K562 (cell line): ENCODE measurements around the gene MOSPD3. TPM values are rescaled to one million over a fixed set of nuclear protein-coding genes. Genes with fewer than 3 reads are reported as not detected.

ENCODE experiments used
- CBFA2T3 ChIP-seq: fragments of 450-650 bp; IDR thresholded peaks from 2 replicates; pipeline ENCODE4 v1.6.1; 2017
- NFE2 ChIP-seq: IDR thresholded peaks from 2 replicates; pipeline ENCODE4 v1.6.1; 2014; ENCODE audit warnings: antibody characterized with exemption, low read depth
- SIRT6 ChIP-seq: IDR thresholded peaks from one replicate; pipeline ENCODE4 v1.6.1; 2012; ENCODE audit warnings: low read depth, mild to moderate bottlenecking, control low read depth, inconsistent platforms, low read length, moderate library complexity
- STAT5B ChIP-seq: fragments of 250-450 bp; sonication (Bioruptor Pico); IDR thresholded peaks from 2 replicates; pipeline ENCODE4 v1.8.0; 2021; ENCODE audit warnings: mild to moderate bottlenecking, inconsistent platforms
- TRIM25 ChIP-seq: fragments of 450-650 bp; IDR thresholded peaks from 2 replicates; pipeline ENCODE4 v1.7.0; 2016; ENCODE audit warnings: borderline replicate concordance
- ZBTB34 ChIP-seq: fragments of 250-450 bp; sonication (Bioruptor Pico); IDR thresholded peaks from 2 replicates; pipeline ENCODE4 v1.8.0; 2021; ENCODE audit warnings: mild to moderate bottlenecking, moderate library complexity
- ZNF23 ChIP-seq: fragments of 250-450 bp; sonication (Bioruptor Pico); IDR thresholded peaks from 2 replicates; pipeline ENCODE4 v1.4.0; 2020; ENCODE audit warnings: mild to moderate bottlenecking
- ZNF253 ChIP-seq: fragments of 250-450 bp; sonication (Bioruptor Pico); conservative IDR thresholded peaks from 2 replicates; pipeline ENCODE4 v1.6.1; 2021; ENCODE audit warnings: mild to moderate bottlenecking
- ZNF507 ChIP-seq: conservative IDR thresholded peaks from 2 replicates; pipeline ENCODE4 v1.6.1; 2017; ENCODE audit warnings: missing genetic modification characterization, missing compliant biosample characterization
- polyA plus RNA-seq, 8 experiments: library from polyadenylated mRNA; depleted of rRNA in 4 of 8; stranded (reverse) in 5 of 8; unstranded in 3 of 8; fragments of >200 nt; fragmentation: Nextera tagmentation in 2 of 8; fragmentation: Illumina TruSeq in 1 of 8; extraction: Ambion mirVana in 2 of 8; extraction: Trizol in 1 of 8; gene quantifications; 2 replicates each; pipeline versions ENCODE4 v1.2.1 to v1.2.3, GENCODE V29; 2011 to 2014; ENCODE audit warnings: inconsistent platforms in 1 of 8, missing spikeins in 1 of 8
- total RNA-seq, 7 experiments: library from RNA; depleted of rRNA in 6 of 7; stranded (reverse); fragments of >200 nt in 6 of 7; fragmentation: Illumina TruSeq in 2 of 7; extraction: Trizol in 2 of 7; gene quantifications; 2 replicates each; pipeline versions ENCODE4 v1.2.1 to v1.2.3, GENCODE V29; 2011 to 2021; ENCODE audit warnings: low replicate concordance in 1 of 7
- TF ChIP-seq, protein P1 (sequence below): fragments of 150-350 bp; IDR thresholded peaks from 2 replicates; pipeline ENCODE4 v1.6.1; 2014; ENCODE audit warnings: low read depth, mild to moderate bottlenecking, low read length, borderline replicate concordance
- TF ChIP-seq, protein P2 (sequence below): fragments of 450-650 bp; IDR thresholded peaks from 2 replicates; pipeline ENCODE4 v1.6.1; 2018; ENCODE audit not compliant: partially characterized antibody
- TF ChIP-seq, protein P3 (sequence below): fragments of 250-450 bp; sonication (Bioruptor Pico); IDR thresholded peaks from 2 replicates; pipeline ENCODE4 v1.8.0; 2022; ENCODE audit warnings: inconsistent platforms

The MOSPD3 gene
- total and polyA plus RNA-seq, 9 of the 15 experiments (the other 6 are each of a cell fraction or from before 2014, with no cell fraction given) = 1.4 to 32.1 (median 7.3) TPM

DNA sequence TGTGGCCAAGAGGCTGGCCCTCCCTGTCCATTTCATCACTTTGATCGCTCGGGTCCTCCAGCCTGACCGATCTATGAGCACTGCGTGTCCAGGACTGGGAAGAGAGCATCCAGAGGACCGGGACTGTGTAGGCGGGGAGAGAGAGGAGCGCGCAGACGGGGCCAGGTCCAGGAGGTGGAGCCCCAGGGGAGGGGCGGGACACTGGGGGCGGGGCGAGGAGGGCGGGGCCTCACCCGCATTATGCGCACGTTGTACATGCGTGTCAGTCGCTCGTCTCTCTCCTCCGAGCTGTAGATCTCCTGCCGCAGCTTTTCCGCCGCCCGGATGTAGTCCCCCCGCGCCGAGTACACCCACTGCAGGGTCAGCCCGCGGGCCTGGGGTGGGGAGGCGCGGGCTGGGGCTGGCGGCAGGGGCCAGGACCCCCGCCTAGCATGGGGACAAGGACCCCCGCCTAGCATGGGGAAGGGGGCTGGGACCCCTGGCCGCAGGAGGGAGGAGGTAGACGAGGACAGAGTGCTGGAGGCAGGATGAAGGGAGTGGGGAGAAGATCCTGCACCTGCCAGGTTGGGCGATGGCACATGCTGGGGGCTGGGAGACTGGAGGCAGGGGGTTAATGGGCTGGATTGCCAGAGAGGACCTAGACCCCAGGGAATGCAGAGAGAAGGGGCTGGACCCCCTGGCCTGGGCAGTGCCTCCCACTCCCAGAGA is 14.3 kb downstream of the MOSPD3 start (continued):
- TF ChIP-seq, protein P1, sequence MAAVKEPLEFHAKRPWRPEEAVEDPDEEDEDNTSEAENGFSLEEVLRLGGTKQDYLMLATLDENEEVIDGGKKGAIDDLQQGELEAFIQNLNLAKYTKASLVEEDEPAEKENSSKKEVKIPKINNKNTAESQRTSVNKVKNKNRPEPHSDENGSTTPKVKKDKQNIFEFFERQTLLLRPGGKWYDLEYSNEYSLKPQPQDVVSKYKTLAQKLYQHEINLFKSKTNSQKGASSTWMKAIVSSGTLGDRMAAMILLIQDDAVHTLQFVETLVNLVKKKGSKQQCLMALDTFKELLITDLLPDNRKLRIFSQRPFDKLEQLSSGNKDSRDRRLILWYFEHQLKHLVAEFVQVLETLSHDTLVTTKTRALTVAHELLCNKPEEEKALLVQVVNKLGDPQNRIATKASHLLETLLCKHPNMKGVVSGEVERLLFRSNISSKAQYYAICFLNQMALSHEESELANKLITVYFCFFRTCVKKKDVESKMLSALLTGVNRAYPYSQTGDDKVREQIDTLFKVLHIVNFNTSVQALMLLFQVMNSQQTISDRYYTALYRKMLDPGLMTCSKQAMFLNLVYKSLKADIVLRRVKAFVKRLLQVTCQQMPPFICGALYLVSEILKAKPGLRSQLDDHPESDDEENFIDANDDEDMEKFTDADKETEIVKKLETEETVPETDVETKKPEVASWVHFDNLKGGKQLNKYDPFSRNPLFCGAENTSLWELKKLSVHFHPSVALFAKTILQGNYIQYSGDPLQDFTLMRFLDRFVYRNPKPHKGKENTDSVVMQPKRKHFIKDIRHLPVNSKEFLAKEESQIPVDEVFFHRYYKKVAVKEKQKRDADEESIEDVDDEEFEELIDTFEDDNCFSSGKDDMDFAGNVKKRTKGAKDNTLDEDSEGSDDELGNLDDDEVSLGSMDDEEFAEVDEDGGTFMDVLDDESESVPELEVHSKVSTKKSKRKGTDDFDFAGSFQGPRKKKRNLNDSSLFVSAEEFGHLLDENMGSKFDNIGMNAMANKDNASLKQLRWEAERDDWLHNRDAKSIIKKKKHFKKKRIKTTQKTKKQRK = no peak
- no peak for TF ChIP-seq CBFA2T3
- TF ChIP-seq, protein P2, sequence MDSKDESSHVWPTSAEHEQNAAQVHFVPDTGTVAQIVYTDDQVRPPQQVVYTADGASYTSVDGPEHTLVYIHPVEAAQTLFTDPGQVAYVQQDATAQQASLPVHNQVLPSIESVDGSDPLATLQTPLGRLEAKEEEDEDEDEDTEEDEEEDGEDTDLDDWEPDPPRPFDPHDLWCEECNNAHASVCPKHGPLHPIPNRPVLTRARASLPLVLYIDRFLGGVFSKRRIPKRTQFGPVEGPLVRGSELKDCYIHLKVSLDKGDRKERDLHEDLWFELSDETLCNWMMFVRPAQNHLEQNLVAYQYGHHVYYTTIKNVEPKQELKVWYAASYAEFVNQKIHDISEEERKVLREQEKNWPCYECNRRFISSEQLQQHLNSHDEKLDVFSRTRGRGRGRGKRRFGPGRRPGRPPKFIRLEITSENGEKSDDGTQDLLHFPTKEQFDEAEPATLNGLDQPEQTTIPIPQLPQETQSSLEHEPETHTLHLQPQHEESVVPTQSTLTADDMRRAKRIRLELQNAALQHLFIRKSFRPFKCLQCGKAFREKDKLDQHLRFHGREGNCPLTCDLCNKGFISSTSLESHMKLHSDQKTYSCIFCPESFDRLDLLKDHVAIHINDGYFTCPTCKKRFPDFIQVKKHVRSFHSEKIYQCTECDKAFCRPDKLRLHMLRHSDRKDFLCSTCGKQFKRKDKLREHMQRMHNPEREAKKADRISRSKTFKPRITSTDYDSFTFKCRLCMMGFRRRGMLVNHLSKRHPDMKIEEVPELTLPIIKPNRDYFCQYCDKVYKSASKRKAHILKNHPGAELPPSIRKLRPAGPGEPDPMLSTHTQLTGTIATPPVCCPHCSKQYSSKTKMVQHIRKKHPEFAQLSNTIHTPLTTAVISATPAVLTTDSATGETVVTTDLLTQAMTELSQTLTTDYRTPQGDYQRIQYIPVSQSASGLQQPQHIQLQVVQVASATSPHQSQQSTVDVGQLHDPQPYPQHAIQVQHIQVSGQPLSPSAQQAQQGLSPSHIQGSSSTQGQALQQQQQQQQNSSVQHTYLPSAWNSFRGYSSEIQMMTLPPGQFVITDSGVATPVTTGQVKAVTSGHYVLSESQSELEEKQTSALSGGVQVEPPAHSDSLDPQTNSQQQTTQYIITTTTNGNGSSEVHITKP = no peak
- TF ChIP-seq ZNF23 (CRISPR knock-in tag) = no peak
- no peak for TF ChIP-seq ZNF507
- TF ChIP-seq STAT5B (CRISPR knock-in tag) = no peak
- TF ChIP-seq NFE2 = no peak
- TF ChIP-seq ZBTB34 (CRISPR knock-in tag) = no peak
- no peak for TF ChIP-seq SIRT6
- TF ChIP-seq, protein P3, sequence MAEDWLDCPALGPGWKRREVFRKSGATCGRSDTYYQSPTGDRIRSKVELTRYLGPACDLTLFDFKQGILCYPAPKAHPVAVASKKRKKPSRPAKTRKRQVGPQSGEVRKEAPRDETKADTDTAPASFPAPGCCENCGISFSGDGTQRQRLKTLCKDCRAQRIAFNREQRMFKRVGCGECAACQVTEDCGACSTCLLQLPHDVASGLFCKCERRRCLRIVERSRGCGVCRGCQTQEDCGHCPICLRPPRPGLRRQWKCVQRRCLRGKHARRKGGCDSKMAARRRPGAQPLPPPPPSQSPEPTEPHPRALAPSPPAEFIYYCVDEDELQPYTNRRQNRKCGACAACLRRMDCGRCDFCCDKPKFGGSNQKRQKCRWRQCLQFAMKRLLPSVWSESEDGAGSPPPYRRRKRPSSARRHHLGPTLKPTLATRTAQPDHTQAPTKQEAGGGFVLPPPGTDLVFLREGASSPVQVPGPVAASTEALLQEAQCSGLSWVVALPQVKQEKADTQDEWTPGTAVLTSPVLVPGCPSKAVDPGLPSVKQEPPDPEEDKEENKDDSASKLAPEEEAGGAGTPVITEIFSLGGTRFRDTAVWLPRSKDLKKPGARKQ (CRISPR knock-in tag) = no peak
- TF ChIP-seq ZNF253 (CRISPR knock-in tag) = no peak
- no peak for TF ChIP-seq TRIM25
